ENCODE measurements around the gene KRIT1.
A peak's percentile ranks its signal among the peaks of the same experiment; 100 is the strongest.
"Not testable (repeated sequence)": the region's sequence is repeated elsewhere in the genome, so short reads cannot be mapped to it uniquely, and the experiment has no call there.

KRIT1 gene

GRCh38 chr7:92245487-92246359 lies at the start of gene KRIT1, which contains the start of gene ANKIB1:
TSS of gene KRIT1 (minus strand) at chr7:92245914. CDS start at chr7:92242135, 3,779 bp downstream.
TSS of gene ANKIB1 (plus strand) at chr7:92245974. CDS start at chr7:92294979, 49,005 bp downstream.
- peak; percentile 90 for DNase-seq

GRCh38 chr7:92295391-92295790 lies 49.7 kb upstream of the KRIT1 start:
- DNase-seq, result no peak

DNA sequence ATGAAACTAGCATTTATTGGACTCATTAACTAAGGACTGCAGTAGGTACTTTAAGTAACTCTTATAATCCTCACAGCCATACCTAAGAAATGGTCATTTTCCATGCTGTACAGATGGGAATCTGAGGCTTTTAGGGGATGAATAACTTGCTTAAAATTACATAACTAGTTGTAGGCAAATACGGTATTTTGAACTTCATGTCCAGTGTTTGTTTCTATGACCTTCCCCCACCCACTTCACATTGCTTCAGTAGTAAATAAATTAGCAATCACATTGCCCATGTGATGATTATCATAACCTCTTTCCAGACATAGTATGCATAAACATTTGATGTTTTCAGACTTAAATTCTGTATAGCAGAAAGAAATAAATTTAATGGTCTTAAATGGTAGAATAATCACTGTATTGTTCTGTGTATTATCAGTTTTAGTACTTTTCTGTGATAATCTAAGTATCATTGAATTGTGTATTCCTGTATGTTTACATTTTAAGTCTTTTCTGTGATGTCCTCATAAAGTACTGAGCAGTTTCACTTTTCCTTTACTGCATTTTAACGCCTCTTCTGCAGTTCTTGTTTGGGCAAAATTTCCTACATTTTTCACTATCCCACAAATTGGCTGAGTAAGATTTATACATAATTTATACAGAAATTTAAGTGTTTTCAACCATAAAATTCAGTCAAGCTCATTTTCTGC lies 48.3 kb upstream of the KRIT1 start:
- no peak for DNase-seq

- DNase-seq, result no peak
Measured at GRCh38 chr7:92292981-92293380, 47.3 kb upstream of the KRIT1 start.

GRCh38 chr7:92289321-92289720 lies 43.6 kb upstream of the KRIT1 start:
- no peak for DNase-seq

GRCh38 chr7:92282930-92283329 lies 37.2 kb upstream of the KRIT1 start:
- DNase-seq, result no peak

DNA sequence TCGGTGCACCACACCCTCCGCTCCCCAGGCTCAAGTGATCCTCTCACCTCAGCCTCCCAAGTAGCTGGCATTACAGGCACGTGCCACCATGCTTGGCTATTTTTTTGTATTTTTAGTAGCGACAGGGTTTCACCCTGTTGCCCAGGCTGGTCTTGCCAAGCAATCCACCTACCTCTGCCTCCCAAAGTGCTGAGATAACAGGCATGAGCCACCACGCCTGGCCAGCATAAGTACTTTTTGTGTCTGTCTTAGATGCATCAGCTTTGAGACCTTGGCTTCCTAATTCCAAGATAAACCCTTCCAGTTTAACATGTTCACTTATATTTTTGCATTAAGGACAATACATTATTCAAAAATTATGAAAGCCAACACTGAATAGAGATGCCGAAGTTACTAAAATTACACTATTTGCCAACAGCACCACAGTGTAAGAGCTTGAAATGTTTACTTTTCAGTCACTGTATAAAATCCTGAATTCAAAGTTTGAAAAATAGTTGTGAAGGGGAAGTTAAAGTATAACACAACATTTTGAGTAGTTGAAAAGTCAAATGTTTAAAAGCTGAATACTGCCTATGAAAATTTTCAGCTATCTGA lies 36.6 kb upstream of the KRIT1 start:
- DNase-seq, result no peak

- no peak for DNase-seq
Measured at GRCh38 chr7:92281031-92281430, 35.3 kb upstream of the KRIT1 start.

DNA sequence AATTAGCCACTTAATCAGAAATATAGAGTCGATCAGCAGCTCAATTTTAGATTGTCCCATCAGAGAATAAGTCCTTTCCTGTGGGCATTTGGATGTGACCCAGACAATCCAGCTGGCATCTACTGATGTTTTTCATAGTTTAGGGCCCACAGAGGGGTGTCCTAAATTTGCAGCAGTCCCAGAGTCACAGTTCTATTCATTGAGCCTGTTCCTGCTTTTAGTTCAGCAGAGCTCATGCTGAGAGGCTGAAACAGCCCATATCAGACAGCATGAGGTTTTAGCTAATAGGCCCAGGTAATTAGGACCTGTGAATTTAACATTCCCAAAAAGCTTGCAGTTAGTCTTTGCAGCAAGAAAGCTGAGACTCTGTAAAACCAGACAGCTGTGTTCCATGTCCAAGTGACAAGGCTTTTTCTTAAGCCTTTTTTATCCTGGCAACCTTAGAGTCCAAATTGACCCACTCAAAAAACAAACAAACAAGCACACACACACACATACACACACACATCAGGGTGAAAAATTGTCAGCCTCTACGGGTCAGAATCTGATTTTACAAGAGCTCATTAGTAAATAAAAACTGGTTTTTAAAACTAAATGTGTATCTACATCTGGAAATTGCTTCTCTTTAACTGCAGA lies 33.8 kb upstream of the KRIT1 start:
- DNase-seq, result no peak

DNA sequence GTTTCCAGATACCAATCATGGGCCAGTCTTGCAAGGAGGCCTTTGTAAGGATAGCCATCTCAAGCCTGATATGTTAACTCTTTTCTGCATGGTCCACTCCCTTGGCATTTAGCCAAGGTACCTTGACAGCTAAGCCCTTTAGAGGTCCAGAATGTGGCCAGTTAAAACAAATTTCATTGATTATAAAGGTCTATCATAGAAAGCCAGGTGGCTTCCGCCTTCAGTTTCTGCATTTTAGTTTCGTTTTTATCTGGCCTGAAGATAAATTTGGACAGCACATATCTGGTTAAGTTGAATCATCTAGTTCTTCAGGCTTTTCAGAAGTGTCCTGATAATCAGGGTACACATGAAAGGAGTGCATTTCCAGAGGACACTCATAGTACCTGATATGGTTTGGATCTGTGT lies 30.7 kb upstream of the KRIT1 start:
- DNase-seq, result no peak

- no peak for DNase-seq
Measured at GRCh38 chr7:92275327-92275726, 29.6 kb upstream of the KRIT1 start.

- no peak for DNase-seq
Measured at GRCh38 chr7:92268921-92269320, 23.2 kb upstream of the KRIT1 start.

DNA sequence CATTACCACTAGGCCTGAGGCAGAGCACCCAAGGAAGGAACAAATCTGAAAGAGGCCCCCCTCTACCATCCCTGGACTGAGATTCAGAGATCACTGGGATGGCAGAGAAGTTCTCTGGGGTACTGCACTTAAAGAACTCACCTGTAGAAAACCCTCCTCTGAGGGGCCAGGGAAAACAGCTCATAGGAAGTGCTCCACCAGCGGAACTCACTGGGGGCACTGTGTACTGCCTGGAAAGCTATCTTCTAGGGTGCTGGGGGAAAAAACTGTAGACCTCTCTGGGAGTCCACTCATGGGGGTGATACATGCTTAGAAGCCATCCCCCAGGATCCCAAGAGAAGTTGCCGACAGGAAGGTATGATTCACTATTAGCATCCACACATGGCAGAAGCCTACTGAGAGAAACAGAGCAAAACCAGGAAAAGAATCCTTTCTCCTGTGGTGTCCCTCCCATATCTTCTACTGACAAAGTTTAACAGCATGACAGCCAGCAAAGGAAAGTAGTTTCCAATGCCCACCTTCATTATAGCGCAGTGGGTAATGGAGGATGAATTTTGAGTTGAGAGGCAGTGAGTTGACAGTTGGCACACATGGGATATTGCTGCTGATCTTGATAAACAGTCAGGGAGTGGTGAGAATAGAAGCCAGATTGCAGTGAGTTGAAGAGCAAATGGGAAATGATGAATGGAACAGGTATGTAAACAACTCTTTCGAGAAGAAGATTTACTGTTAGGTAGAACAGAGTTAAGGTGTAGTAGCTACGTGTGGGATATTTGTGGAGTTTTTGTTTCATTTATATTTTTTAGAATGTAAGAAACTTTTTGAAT lies 20.9 kb upstream of the KRIT1 start:
- no peak for DNase-seq

GRCh38 chr7:92260248-92260781 lies 14.6 kb upstream of the KRIT1 start:
- DNase-seq, result no peak

DNA sequence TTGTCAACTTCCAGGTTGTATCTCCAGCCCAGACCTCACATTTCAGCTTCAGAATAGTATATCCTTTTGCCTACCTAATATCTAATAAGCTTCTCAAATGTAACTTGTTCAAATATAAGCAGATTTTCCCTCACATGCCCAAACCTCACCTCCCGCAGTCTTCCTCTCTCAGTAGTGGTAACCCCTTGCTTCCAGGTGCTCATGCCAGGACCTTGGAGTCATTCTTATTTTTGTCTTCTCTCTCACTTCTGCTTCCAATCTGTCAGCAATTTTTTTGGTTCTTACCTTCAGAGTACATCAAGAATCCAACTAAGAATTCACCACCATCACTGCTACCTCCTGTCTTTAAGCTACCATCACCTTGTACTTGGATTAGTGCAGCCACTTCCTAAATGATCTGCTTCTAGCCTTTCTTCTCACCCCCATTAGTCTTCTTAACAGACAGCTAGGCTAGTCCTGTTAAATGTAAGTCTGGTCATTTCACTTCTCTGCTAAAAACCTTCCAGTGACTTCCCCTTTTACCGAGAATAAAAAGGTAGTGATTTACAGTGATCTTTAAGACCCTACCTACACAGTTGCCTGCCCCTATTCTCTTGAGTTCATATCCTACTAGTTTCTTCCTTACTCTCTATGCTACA lies 14.0 kb upstream of the KRIT1 start:
- DNase-seq, result no peak

- no peak for DNase-seq
Measured at GRCh38 chr7:92259062-92259461, 13.3 kb upstream of the KRIT1 start.

- no peak for DNase-seq
Measured at GRCh38 chr7:92255308-92255707, 9.6 kb upstream of the KRIT1 start.

DNA sequence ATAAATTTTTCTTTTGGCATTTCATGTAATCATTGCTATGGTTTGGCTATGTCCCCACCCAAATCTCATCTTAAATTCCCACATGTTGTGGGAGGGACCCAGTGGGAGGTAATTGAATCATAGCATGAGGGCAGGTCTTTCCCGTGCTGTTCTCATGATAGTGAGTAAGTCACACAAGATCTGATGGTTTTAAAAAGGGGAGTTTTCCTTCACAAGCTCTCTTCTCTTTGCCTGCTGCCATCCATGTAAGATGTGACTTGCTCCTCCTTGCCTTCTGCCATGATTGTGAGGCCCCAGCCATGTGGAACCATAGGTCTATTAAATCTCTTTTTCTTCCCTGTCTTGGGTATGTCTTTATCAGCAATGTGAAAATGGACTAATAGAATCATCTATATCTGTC lies 9.1 kb upstream of the KRIT1 start:
- not testable (repeated sequence) for DNase-seq

DNA sequence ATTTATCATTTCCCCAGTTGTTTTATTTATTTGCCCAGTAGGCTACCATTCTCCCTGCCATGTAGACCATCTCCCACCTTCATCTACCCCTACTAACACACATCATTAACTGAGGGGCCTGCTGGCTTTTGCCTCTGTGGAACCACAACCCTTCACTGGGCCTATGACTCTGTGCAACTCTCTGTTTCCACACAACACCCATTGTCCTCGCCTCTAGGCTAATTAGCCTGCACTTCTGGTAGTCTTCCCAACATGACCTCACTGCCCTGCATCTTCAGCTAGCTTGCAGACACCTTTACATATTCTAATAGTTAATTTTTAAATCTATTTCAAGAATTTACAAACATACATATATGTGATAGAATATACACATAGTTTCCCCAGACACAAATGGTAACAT lies 7.5 kb upstream of the KRIT1 start:
- DNase-seq, result no peak

DNA sequence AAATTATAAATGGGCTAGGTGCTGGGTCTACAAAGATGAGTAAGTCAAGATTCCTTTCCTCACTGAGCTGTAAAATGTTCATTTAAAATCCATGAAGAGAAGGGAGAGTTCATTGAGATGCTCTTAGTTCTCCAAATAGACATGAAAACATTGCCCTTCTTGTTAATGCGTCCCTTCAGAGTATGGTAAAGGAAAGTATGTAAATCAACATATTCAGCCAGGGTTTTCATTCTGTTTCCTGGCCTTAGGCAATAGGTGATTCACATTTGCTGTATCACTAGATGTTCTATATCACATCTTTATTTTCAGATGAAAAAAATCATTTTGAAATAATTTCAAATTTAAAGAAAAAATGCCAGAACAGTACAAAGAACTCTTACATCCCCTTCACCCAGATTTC lies 5.5 kb upstream of the KRIT1 start:
- DNase-seq, result no peak

GRCh38 chr7:92250603-92251002 lies 4.9 kb upstream of the KRIT1 start:
- DNase-seq, result no peak

All from NCI-H2171 treated with DMSO at 0.1 percent for 48 hours (cell line).